WTC11 (cell line): ENCODE measurements around the gene CCL17. TPM values are rescaled to one million over a fixed set of nuclear protein-coding genes. Genes with fewer than 3 reads are reported as not detected.

ENCODE experiments used
- ATAC-seq: fragments of 200-7000 bp; cut with Tn5 transposase; 2 replicates; pipeline ENCODE4 v1.10.0; 2021; ENCODE audit warnings: mild to moderate bottlenecking, moderate library complexity
- CTCF ChIA-PET: fragments of 300-600 bp; sonication (Branson Sonifier 250); formaldehyde crosslinking; loops from one replicate; lab custom pipeline; 2021; ENCODE audit warnings: antibody characterized with exemption; lab: Charles Lee
- POLR2A ChIA-PET: fragments of 350-600 bp; sonication (Branson Sonifier 250); formaldehyde crosslinking; loops from one replicate; lab custom pipeline; 2021; ENCODE audit warnings: antibody characterized with exemption; lab: Charles Lee
- DNase-seq: peaks from one replicate; pipeline ENCODE4 v3.0.0; 2021; ENCODE audit warnings: low spot score
- H3K27ac Mint-ChIP-seq: 2 replicates; pipeline ENCODE4 v1.8.0; 2021; ENCODE audit warnings: mixed read lengths
- H3K27me3 Mint-ChIP-seq: 2 replicates; pipeline ENCODE4 v1.8.0; 2021; ENCODE audit warnings: low read depth, mild to moderate bottlenecking, moderate library complexity, mixed read lengths
- H3K36me3 Mint-ChIP-seq: 2 replicates; pipeline ENCODE4 v1.8.0; 2021; ENCODE audit warnings: mixed read lengths
- H3K4me1 Mint-ChIP-seq: 2 replicates; pipeline ENCODE4 v1.8.0; 2022; ENCODE audit warnings: mixed read lengths
- H3K4me3 Mint-ChIP-seq: 2 replicates; pipeline ENCODE4 v1.8.0; 2021; ENCODE audit warnings: mild to moderate bottlenecking, moderate library complexity, mixed read lengths
- H3K9me3 Mint-ChIP-seq: 2 replicates; pipeline ENCODE4 v1.8.0; 2021; ENCODE audit warnings: mixed read lengths
- CREM ChIP-seq: sonication (generic); formaldehyde crosslinking; IDR thresholded peaks from 2 replicates; pipeline ENCODE4 v1.8.1; 2022; ENCODE audit warnings: mild to moderate bottlenecking, missing genetic modification reagents, moderate library complexity
- HMGA2 ChIP-seq: fragments of 250-450 bp; sonication (Bioruptor Pico); IDR thresholded peaks from 2 replicates; pipeline ENCODE4 v1.4.0; 2021; ENCODE audit warnings: mild to moderate bottlenecking, moderate library complexity
- JAZF1 ChIP-seq: fragments of 250-450 bp; sonication (Bioruptor Pico); IDR thresholded peaks from 2 replicates; pipeline ENCODE4 v1.9.0; 2021; ENCODE audit warnings: moderate library complexity, mild to moderate bottlenecking, inconsistent platforms
- JUN ChIP-seq: sonication (generic); formaldehyde crosslinking; IDR thresholded peaks from 2 replicates; pipeline ENCODE4 v1.8.0; 2023; ENCODE audit warnings: mild to moderate bottlenecking, missing genetic modification reagents
- PRRX2 ChIP-seq: fragments of 250-450 bp; sonication (Bioruptor Pico); IDR thresholded peaks from 2 replicates; pipeline ENCODE4 v1.8.0; 2021; ENCODE audit warnings: mild to moderate bottlenecking
- RORB ChIP-seq: fragments of 250-450 bp; sonication (Bioruptor Pico); IDR thresholded peaks from 2 replicates; pipeline ENCODE4 v1.9.0; 2021; ENCODE audit warnings: mild to moderate bottlenecking
- SMAD4 ChIP-seq: sonication (generic); formaldehyde crosslinking; IDR thresholded peaks from 2 replicates; pipeline ENCODE4 v1.8.0; 2022; ENCODE audit warnings: mild to moderate bottlenecking, missing genetic modification reagents
- SOX15 ChIP-seq: fragments of 250-450 bp; sonication (Bioruptor Pico); IDR thresholded peaks from 2 replicates; pipeline ENCODE4 v1.9.0; 2021; ENCODE audit warnings: mild to moderate bottlenecking
- ZNF317 ChIP-seq: sonication (generic); formaldehyde crosslinking; IDR thresholded peaks from 2 replicates; pipeline ENCODE4 v1.8.1; 2023; ENCODE audit warnings: low read depth, mild to moderate bottlenecking, moderate library complexity, missing genetic modification reagents, borderline replicate concordance
- ZNF416 ChIP-seq: fragments of 250-450 bp; sonication (Bioruptor Pico); IDR thresholded peaks from 2 replicates; pipeline ENCODE4 v1.9.0; 2021; ENCODE audit warnings: mild to moderate bottlenecking, inconsistent platforms
- total RNA-seq: library from RNA; stranded (reverse); gene quantifications from 3 replicates; pipeline ENCODE4 v1.2.3, GENCODE V29; 2021
- TF ChIP-seq, protein P1 (sequence below): sonication (generic); formaldehyde crosslinking; IDR thresholded peaks from 2 replicates; pipeline ENCODE4 v1.8.0; 2023; ENCODE audit warnings: mild to moderate bottlenecking, missing genetic modification reagents
- TF ChIP-seq, protein P2 (sequence below): sonication (generic); formaldehyde crosslinking; IDR thresholded peaks from 2 replicates; pipeline ENCODE4 v1.8.1; 2023; ENCODE audit warnings: mild to moderate bottlenecking, missing genetic modification reagents, borderline replicate concordance
- TF ChIP-seq, protein P3 (sequence below): sonication (generic); formaldehyde crosslinking; IDR thresholded peaks from 2 replicates; pipeline ENCODE4 v1.8.1; 2023; ENCODE audit warnings: mild to moderate bottlenecking, missing genetic modification reagents
- TF ChIP-seq, protein P4 (sequence below): fragments of 250-450 bp; sonication (Bioruptor Pico); conservative IDR thresholded peaks from 2 replicates; pipeline ENCODE4 v1.9.0; 2021; ENCODE audit warnings: mild to moderate bottlenecking
- TF ChIP-seq, protein P5 (sequence below): sonication (generic); formaldehyde crosslinking; IDR thresholded peaks from 2 replicates; pipeline ENCODE4 v1.8.0; 2022; ENCODE audit warnings: mild to moderate bottlenecking, missing genetic modification reagents
- TF ChIP-seq, protein P6 (sequence below): sonication (generic); formaldehyde crosslinking; IDR thresholded peaks from 2 replicates; pipeline ENCODE4 v1.8.1; 2023; ENCODE audit warnings: mild to moderate bottlenecking, missing genetic modification reagents, moderate library complexity
- TF ChIP-seq, protein P7 (sequence below): sonication (generic); formaldehyde crosslinking; IDR thresholded peaks from 2 replicates; pipeline ENCODE4 v1.8.0; 2022; ENCODE audit warnings: mild to moderate bottlenecking, missing genetic modification reagents
- TF ChIP-seq, protein P8 (sequence below): sonication (generic); formaldehyde crosslinking; IDR thresholded peaks from 2 replicates; pipeline ENCODE4 v1.8.1; 2023; ENCODE audit warnings: mild to moderate bottlenecking, missing genetic modification reagents

The CCL17 gene
- total RNA-seq, 1 experiment from 2014 or later: not detected

DNA sequence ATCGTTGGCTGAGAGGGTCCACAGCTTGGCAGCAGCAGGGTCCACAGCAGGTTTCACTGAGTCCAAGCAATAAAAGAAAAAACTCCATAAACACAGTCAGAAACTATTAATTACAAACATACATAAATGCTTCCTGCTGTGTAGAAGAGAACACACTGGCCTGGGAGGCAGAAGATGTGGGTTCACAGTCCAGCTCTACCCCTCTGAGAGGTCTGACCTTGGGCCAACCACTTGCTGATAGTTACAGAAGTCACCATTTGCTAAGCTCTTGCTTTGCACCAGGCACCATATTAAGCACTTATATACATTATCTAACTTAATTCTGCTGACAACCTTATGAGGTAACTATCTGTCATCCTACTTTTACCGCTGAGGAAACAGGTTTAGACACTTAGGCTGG, 27.9 kb downstream of the CCL17 start (continued):
- TF ChIP-seq, protein P1, sequence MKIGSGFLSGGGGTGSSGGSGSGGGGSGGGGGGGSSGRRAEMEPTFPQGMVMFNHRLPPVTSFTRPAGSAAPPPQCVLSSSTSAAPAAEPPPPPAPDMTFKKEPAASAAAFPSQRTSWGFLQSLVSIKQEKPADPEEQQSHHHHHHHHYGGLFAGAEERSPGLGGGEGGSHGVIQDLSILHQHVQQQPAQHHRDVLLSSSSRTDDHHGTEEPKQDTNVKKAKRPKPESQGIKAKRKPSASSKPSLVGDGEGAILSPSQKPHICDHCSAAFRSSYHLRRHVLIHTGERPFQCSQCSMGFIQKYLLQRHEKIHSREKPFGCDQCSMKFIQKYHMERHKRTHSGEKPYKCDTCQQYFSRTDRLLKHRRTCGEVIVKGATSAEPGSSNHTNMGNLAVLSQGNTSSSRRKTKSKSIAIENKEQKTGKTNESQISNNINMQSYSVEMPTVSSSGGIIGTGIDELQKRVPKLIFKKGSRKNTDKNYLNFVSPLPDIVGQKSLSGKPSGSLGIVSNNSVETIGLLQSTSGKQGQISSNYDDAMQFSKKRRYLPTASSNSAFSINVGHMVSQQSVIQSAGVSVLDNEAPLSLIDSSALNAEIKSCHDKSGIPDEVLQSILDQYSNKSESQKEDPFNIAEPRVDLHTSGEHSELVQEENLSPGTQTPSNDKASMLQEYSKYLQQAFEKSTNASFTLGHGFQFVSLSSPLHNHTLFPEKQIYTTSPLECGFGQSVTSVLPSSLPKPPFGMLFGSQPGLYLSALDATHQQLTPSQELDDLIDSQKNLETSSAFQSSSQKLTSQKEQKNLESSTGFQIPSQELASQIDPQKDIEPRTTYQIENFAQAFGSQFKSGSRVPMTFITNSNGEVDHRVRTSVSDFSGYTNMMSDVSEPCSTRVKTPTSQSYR: no peak
- TF ChIP-seq, protein P2, sequence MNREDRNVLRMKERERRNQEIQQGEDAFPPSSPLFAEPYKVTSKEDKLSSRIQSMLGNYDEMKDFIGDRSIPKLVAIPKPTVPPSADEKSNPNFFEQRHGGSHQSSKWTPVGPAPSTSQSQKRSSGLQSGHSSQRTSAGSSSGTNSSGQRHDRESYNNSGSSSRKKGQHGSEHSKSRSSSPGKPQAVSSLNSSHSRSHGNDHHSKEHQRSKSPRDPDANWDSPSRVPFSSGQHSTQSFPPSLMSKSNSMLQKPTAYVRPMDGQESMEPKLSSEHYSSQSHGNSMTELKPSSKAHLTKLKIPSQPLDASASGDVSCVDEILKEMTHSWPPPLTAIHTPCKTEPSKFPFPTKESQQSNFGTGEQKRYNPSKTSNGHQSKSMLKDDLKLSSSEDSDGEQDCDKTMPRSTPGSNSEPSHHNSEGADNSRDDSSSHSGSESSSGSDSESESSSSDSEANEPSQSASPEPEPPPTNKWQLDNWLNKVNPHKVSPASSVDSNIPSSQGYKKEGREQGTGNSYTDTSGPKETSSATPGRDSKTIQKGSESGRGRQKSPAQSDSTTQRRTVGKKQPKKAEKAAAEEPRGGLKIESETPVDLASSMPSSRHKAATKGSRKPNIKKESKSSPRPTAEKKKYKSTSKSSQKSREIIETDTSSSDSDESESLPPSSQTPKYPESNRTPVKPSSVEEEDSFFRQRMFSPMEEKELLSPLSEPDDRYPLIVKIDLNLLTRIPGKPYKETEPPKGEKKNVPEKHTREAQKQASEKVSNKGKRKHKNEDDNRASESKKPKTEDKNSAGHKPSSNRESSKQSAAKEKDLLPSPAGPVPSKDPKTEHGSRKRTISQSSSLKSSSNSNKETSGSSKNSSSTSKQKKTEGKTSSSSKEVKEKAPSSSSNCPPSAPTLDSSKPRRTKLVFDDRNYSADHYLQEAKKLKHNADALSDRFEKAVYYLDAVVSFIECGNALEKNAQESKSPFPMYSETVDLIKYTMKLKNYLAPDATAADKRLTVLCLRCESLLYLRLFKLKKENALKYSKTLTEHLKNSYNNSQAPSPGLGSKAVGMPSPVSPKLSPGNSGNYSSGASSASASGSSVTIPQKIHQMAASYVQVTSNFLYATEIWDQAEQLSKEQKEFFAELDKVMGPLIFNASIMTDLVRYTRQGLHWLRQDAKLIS (CRISPR knock-in tag): no peak
- TF ChIP-seq JUN: no peak
- TF ChIP-seq, protein P3, sequence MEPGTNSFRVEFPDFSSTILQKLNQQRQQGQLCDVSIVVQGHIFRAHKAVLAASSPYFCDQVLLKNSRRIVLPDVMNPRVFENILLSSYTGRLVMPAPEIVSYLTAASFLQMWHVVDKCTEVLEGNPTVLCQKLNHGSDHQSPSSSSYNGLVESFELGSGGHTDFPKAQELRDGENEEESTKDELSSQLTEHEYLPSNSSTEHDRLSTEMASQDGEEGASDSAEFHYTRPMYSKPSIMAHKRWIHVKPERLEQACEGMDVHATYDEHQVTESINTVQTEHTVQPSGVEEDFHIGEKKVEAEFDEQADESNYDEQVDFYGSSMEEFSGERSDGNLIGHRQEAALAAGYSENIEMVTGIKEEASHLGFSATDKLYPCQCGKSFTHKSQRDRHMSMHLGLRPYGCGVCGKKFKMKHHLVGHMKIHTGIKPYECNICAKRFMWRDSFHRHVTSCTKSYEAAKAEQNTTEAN: no peak

DNA sequence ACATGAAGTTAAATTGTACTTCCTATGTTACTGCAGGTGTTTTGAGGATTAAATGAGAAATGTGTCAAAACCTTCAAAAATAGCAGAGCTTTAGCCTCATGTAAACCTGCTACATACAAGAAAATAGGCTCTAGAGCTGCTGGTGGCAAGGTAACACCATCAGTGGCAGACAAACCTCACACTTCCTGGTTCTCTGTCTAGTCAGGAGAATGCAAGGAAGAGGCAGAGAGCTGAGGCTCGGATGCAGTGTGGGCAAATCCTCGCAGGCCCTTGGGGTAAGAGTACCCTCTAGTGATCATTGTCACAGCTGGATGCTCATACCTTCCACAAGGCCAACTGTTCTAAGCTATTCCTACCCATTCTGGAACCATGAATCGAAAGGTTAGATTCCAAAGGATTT, 28.4 kb downstream of the CCL17 start:
- ChIA-PET POLR2A (interaction anchor here (0.6 kb wide), 1 partner anchor 189 kb away, joined by 4 read pairs; no protein-coding TSS in a partner anchor), CTCF (no interaction called here)
- Mint-ChIP-seq H3K4me1 (no peaks in the 10 kb centered on the region), H3K4me3 (no peak overlapping the region), H3K36me3 (peaks cover 75% of the 10 kb centered on the region), H3K27me3 (no peaks in the 10 kb centered on the region), H3K27ac (no peak overlapping the region), H3K9me3 (no peaks in the 10 kb centered on the region)
- no peak for ATAC-seq
- DNase-seq: no peak
- TF ChIP-seq HMGA2 (CRISPR knock-in tag) (no peak), ZNF317 (CRISPR knock-in tag) (no peak), CREM (no peak), SMAD4 (no peak), PRRX2 (CRISPR knock-in tag) (no peak), JAZF1 (no peak), RORB (CRISPR knock-in tag) (no peak), SOX15 (CRISPR knock-in tag) (no peak), ZNF416 (CRISPR knock-in tag) (no peak)
- TF ChIP-seq, protein P4, sequence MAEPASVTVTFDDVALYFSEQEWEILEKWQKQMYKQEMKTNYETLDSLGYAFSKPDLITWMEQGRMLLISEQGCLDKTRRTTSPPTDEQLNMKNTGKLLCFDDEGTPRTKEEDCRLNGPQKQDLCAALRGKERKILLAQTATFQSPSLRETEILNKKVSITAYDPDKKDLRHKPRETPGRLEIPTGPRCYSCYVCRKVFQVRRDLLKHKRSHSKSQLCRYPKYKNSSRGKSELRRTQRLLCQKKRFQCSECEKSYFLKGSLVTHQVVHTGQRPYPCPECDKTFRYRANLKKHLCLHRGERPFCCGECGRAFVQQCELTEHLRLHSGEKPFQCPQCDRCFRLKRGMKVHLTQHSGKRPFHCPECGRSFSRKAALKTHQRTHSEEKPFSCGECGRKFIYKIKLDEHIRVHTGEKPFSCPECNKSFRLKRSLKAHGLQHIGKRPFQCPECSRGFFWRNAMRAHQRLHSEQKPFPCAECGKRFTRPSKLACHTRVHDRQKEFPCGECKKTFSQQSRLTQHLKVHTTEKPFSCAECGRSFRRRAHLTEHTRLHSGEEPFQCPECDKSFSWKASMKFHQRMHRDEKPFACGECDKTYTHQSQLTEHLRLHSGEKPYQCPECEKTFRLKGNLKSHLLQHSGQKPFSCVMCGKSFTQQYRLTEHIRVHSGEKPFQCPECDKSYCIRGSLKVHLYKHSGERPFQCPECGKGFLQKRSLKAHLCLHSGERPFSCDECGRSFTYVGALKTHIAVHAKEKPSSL (CRISPR knock-in tag): no peak
- TF ChIP-seq, protein P2 (CRISPR knock-in tag): no peak
- TF ChIP-seq, protein P5, sequence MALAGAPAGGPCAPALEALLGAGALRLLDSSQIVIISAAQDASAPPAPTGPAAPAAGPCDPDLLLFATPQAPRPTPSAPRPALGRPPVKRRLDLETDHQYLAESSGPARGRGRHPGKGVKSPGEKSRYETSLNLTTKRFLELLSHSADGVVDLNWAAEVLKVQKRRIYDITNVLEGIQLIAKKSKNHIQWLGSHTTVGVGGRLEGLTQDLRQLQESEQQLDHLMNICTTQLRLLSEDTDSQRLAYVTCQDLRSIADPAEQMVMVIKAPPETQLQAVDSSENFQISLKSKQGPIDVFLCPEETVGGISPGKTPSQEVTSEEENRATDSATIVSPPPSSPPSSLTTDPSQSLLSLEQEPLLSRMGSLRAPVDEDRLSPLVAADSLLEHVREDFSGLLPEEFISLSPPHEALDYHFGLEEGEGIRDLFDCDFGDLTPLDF (CRISPR knock-in tag): no peak
- TF ChIP-seq, protein P6, sequence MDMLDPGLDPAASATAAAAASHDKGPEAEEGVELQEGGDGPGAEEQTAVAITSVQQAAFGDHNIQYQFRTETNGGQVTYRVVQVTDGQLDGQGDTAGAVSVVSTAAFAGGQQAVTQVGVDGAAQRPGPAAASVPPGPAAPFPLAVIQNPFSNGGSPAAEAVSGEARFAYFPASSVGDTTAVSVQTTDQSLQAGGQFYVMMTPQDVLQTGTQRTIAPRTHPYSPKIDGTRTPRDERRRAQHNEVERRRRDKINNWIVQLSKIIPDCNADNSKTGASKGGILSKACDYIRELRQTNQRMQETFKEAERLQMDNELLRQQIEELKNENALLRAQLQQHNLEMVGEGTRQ: no peak
- TF ChIP-seq, protein P7, sequence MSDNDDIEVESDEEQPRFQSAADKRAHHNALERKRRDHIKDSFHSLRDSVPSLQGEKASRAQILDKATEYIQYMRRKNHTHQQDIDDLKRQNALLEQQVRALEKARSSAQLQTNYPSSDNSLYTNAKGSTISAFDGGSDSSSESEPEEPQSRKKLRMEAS (CRISPR knock-in tag): no peak
- TF ChIP-seq, protein P8, sequence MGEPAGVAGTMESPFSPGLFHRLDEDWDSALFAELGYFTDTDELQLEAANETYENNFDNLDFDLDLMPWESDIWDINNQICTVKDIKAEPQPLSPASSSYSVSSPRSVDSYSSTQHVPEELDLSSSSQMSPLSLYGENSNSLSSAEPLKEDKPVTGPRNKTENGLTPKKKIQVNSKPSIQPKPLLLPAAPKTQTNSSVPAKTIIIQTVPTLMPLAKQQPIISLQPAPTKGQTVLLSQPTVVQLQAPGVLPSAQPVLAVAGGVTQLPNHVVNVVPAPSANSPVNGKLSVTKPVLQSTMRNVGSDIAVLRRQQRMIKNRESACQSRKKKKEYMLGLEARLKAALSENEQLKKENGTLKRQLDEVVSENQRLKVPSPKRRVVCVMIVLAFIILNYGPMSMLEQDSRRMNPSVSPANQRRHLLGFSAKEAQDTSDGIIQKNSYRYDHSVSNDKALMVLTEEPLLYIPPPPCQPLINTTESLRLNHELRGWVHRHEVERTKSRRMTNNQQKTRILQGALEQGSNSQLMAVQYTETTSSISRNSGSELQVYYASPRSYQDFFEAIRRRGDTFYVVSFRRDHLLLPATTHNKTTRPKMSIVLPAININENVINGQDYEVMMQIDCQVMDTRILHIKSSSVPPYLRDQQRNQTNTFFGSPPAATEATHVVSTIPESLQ (CRISPR knock-in tag): no peak
